Stimulated activated naive CD8-positive, alpha-beta T cell treated with anti-CD3 and anti-CD28 coated beads, Interleukin-15, Interleukin-2, amounts not matched to agents 100 U/mL and 50 U/mL, for 24 hours (primary cell): ENCODE data around the gene ADAMTS3.

Experiments
- ATAC-seq: fragments of 150-1000 bp; cut with Tn5 transposase; one replicate; pipeline ENCODE4 v1.10.0; 2021
- DNase-seq: peaks from one replicate; pipeline ENCODE4 v3.0.0; 2021

Gene ADAMTS3

DNA sequence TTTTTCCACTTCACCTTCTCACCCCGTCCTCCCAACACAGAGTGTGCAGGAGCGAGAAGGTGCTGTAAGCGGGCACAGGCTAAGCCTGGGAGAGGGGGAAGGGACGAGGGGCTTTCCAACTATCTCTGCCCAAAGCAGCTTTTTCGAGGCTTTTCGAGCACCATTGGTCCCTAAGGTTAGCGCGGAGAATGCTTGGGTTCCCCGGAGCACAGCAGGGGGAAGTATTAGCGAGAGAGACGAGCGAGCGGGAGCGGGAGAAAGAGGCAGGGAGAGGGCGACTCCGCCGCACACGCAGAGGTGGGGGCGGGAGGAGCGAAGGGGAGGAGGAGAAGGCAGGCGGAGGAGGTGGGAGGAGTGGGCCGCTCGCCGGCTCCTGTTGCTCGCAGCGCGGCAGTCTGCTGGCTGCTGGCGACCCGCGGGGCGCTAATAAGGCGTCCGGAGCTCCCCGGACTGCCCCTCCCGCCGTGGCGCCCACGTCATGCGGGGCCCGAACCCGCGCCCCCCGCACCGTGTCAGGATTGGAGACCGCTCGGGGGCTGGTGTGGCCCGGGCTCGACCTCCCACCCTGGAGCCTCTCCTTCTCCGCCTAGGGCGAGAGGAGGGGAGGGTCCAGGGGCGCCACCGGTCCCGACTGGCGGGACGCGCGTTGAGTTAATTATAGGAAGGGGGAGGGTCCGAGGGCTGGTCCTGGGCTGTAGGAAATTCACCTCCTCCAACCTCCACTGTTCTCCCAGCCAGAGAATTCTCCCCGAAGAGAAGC lies at the start of gene ADAMTS3:
Gene ADAMTS3, minus strand, starts transcription at position 263 of the 760 bp plus-strand sequence. CDS start 459 bp downstream, outside the sequence.
- ATAC-seq, result peak; percentile 39
- peak; percentile 10 for DNase-seq

- DNase-seq, result no peak
- ATAC-seq, result no peak
Measured at GRCh38 chr4:72613959-72614358, 44.9 kb upstream of the ADAMTS3 start.

DNA sequence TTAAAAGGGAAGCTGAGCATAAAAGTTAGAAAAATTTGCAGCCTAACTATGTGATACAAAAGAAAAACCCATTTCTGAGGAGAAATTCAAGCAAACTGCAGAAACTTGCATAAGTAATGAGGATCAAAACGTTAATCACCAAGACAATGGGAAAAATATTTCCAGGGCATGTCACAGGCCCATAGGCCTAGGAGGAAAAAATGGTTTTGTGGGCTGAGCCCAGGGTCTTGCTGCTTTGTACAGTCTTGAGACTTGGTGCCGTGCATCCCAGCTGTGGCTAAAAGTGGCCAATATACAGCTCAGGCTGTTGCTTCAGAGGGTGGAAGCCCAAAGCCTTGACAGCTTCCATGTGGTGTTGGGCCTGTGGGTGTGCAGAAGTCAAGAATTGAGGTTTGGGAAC lies 37.7 kb upstream of the ADAMTS3 start:
- DNase-seq (no peak), ATAC-seq (no peak)

- DNase-seq, result no peak
- no peak for ATAC-seq
Measured at GRCh38 chr4:72604324-72604723, 35.3 kb upstream of the ADAMTS3 start.

GRCh38 chr4:72602396-72603376 lies 33.7 kb upstream of the ADAMTS3 start:
- ATAC-seq, result no peak
- no peak for DNase-seq

DNA sequence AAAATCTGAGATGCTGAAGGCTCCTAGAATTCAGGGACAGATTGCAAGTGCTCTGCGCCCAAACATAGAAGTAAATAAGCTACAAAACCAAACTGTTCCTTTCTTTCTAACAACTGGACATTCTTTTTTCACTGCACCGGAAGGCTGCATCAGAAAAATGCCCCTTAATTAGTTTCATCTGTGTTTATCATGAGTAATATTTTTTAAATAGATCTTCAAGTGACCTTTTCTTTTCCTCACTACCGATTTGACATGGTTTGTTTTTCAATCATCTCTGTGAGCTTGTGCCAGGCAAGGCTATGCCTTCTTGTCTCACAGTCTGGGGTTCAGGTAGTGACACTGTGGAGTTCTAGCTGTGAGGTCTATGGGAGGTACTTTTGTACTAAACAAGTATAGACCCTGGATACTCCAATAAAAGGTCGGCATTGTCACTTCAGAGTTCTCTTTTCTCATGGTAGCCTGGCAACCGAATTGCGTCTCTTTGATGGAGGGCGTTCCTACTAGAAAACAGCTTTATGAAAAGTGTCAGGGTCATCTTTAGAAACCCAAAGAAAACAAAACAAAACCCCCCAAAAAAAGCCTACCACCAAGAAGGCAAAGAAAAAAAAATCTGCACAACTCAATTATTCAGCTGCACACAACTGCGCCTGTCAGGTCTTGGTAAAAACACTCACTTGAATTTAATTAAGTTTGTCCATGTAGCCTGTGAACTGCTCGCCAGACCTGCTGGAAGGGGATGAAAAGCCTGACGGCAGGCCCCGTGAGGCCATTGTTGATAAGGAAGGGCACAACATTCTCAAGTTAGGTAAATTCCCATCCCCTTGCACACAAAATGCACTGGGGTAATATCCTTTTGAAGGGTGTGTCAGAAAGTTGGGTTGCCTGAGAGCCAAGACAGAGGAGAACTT lies 22.8 kb upstream of the ADAMTS3 start:
- ATAC-seq (no peak), DNase-seq (no peak)

GRCh38 chr4:72587334-72587733 lies 18.3 kb upstream of the ADAMTS3 start:
- DNase-seq, result no peak
- no peak for ATAC-seq

DNA sequence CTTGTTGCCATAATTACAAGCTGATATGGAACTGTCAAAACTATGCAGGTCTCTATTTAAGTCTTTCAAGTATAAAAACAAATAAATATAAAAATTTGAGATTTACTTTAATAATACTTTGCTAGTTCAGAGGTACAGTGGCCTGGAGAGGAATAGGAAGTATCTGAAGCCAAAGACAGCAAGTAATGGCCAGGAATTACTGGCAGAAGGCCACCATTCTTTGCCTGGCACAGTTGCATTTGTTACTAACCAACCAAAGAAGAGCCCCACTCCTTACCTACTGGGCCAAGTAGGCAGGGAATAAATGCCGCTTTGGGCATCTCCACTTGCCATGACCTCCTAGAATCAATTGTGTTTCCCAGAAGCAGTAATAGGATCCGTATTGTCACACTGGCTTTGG lies 13.8 kb upstream of the ADAMTS3 start:
- ATAC-seq, result no peak
- DNase-seq, result no peak

GRCh38 chr4:72577211-72577610 lies 8.2 kb upstream of the ADAMTS3 start:
- DNase-seq, result no peak
- ATAC-seq, result no peak

DNA sequence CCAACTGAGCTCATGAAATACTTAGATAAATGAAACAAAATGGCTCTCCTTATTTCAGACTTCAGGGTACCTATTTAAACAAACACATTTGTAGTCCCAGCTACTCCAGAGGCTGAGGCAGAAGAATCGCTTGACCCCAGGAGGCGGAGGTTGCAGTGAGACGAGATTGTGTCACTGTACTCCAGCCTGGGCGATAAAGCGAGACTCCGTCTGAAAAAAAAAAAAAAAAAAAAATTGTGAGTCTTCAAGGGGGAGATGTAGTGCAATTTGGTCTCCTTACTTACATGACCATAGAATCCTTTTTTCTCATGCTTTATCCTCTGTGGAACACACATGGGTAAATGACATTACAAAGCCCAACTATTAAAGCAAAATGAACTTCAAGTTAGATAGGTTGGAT lies 2.3 kb upstream of the ADAMTS3 start:
- ATAC-seq, result no peak
- DNase-seq, result no peak

DNA sequence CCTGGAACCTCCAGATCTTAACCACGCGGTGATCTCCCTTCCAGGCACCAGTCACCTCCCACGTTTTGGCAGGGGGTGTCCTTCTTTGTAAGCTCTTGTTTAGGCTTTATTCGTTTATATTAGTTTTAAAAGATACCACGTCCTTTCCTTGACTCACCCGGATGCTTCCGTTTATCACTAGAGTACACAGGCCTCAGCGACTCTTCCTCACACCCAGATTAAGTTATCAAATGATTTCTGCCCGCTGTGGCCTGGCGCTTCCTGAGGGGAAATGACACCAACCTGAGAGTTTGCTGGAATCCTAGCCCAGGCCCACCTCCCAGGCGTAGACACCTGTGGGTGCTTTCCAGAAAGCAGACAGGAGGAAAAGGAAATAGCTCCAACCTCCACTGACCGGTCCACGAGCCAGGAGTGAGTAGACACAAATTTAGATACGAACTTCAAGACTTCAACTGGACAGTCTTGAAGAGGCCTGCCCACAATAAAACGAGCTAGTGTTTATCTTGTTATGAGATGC lies 756 bp upstream of the ADAMTS3 start:
- peak; percentile 21 for ATAC-seq

GRCh38 chr4:72567821-72568675 lies 973 bp downstream of the ADAMTS3 start:
- ATAC-seq, result peak; percentile 42
- peak; percentile 9 for DNase-seq

More for the DNA sequence above, 756 bp upstream of the ADAMTS3 start:
- DNase-seq, result no peak

- DNase-seq (no peak), ATAC-seq (no peak)
Measured at GRCh38 chr4:72567036-72567435, 2.0 kb downstream of the ADAMTS3 start.

DNA sequence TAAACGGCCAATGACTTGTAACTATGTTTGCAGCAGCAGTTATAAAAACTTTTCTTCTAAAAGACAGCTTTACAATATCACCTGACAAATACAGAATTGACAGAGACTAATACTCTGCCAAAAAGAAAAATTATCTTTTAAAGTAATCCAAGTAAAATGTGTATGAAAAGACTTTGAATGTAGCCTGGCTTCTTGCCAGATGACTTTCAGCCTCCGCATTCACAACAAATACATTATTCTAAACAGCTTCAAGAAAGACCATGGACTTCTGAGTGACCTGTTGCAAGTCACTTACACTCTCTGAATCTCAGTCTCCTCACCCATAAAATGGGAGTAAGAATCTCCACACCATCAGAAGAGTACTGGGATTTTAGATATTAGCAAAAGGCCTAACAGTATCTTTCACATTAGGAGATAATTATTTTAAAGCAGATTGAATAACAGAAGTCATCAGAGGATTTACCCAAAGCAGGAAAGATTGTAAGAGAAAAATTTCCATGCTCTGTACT lies 2.5 kb downstream of the ADAMTS3 start:
- no peak for ATAC-seq
- no peak for DNase-seq

DNA sequence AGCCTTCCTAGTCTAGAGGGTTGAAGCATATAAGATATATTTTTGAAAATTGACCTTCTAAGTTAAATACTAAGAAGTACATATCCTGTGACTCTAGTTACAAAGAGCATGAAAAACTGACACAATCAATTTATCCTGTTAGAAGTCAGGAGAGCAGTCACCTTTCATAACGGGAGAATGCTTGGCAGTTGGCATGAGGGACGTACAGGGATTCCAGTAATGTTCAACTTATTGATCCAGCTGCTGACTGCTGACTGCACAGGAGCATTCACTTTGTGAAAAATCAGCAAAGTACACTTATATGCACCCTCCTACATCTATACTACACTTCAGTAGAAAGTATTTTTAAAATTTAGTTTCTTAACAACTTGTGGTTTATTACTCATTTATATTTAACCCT lies 4.2 kb downstream of the ADAMTS3 start:
- ATAC-seq (no peak), DNase-seq (no peak)

GRCh38 chr4:72564184-72564583 lies 4.8 kb downstream of the ADAMTS3 start:
- no peak for DNase-seq
- no peak for ATAC-seq

GRCh38 chr4:72558655-72559054 lies 10.4 kb downstream of the ADAMTS3 start:
- ATAC-seq (no peak), DNase-seq (no peak)

DNA sequence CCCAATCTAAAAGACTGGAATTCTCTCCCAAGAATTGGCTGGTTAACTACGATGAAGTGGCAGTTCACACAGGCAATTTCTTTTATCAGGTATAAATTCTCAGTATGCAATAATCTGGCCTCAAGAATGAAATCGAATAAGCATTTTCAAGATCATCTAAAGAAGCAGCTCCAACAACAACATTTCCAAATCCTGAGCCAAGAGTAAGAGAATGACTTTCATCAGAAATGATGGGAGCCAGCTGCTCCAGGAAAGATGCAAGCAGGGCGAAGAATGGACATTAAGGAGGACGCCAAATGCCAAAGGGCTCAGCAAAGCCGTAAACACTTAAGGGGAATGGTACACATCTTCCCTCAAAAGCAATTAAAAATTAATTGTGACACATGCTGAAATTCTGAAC lies 12.0 kb downstream of the ADAMTS3 start:
- ATAC-seq (no peak), DNase-seq (no peak)

GRCh38 chr4:72555377-72555831 lies 13.6 kb downstream of the ADAMTS3 start:
- DNase-seq, result no peak
- ATAC-seq, result no peak

DNA sequence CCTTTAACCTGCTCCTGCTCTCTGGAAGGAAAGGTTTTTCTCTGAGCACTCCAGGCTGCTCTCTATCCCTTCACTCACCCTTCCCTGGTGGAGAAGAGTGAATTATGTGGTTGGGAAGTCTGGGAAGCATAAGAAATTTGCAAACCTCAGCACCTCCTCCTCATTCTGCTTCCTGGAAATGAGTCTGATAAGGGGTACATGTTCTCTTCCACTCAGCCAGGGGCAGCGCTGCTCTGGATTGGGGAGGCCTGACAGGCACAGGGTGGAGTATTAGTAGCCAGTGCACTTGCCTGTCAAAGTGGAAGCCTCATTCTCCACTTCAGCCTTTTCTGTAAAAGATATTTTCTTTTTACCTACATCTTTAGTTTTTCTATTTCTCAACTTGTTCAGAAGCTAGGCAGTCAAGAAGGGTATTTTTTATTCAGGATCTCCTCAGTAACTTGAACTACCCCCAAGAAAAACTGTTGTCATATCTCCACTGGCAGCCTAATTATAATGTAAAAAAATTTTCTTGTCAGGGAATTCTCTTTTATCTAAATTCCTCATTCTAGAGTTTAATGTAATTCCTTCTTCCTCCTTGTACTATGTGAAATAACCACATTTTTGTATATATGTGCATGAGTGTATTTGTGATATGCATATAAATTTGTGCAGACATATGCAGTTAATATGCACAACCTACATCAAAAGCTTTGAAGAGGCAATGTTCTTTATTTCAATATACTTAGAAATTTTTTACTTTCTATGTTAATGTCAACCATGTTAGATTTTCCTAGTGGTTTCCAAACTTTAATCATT lies 15.3 kb downstream of the ADAMTS3 start:
- no peak for DNase-seq
- ATAC-seq, result no peak
